Measurements from ENCODE around the gene DYSF.

DYSF gene

GRCh38 chr2:71675296-71675695, 221.9 kb downstream of the DYSF start:
- DNase-seq (ENCODE audit: low spot score) = no peak

GRCh38 chr2:71678874-71679273, 225.5 kb downstream of the DYSF start:
- DNase-seq (ENCODE audit: low spot score) = no peak

GRCh38 chr2:71679491-71679890, 226.1 kb downstream of the DYSF start:
- no peak for DNase-seq (ENCODE audit: low spot score)

- no peak for DNase-seq (ENCODE audit: low spot score)
Measured at GRCh38 chr2:71680925-71681324, 227.6 kb downstream of the DYSF start.

- no peak for DNase-seq (ENCODE audit: low spot score)
Measured at GRCh38 chr2:71681626-71682025, 228.3 kb downstream of the DYSF start.

GRCh38 chr2:71682341-71682740, 229.0 kb downstream of the DYSF start:
- DNase-seq (ENCODE audit: low spot score) = no peak

- DNase-seq (ENCODE audit: low spot score) = no peak
Measured at GRCh38 chr2:71683070-71683469, 229.7 kb downstream of the DYSF start.

- no peak for DNase-seq (ENCODE audit: low spot score)
Measured at GRCh38 chr2:71683666-71684065, 230.3 kb downstream of the DYSF start.

- DNase-seq (ENCODE audit: low spot score) = no peak
Measured at GRCh38 chr2:71684226-71685072, 231.1 kb downstream of the DYSF start.

- no peak for DNase-seq (ENCODE audit: low spot score)
Measured at GRCh38 chr2:71685073-71685848, 231.9 kb downstream of the DYSF start.

- no peak for DNase-seq (ENCODE audit: low spot score)
Measured at GRCh38 chr2:71685941-71686611, 232.7 kb downstream of the DYSF start.

GRCh38 chr2:71686781-71687180, 233.4 kb downstream of the DYSF start:
- DNase-seq (ENCODE audit: low spot score) = no peak

GRCh38 chr2:71687412-71687811, 234.1 kb downstream of the DYSF start:
- DNase-seq (ENCODE audit: low spot score) = no peak

GRCh38 chr2:71688530-71688929, 235.2 kb downstream of the DYSF start:
- no peak for DNase-seq (ENCODE audit: low spot score)

- DNase-seq (ENCODE audit: low spot score) = no peak
Measured at GRCh38 chr2:71689393-71689792, 236.0 kb downstream of the DYSF start.

GRCh38 chr2:71689968-71690834, 236.8 kb downstream of the DYSF start:
- DNase-seq (ENCODE audit: low spot score) = no peak

GRCh38 chr2:71690876-71691475, 237.6 kb downstream of the DYSF start:
- DNase-seq (ENCODE audit: low spot score) = no peak

- DNase-seq (ENCODE audit: low spot score) = no peak
Measured at GRCh38 chr2:71691747-71692441, 238.5 kb downstream of the DYSF start.

- no peak for DNase-seq (ENCODE audit: low spot score)
Measured at GRCh38 chr2:71692621-71693277, 239.4 kb downstream of the DYSF start.

Data from hematopoietic multipotent progenitor cell treated with erythropoietin and hydrocortisone succinate and interleukin-3 and kit ligand, for 15 days (in vitro differentiated cells).